ENCODE results near the gene PPP2R5C.

The PPP2R5C gene

DNA sequence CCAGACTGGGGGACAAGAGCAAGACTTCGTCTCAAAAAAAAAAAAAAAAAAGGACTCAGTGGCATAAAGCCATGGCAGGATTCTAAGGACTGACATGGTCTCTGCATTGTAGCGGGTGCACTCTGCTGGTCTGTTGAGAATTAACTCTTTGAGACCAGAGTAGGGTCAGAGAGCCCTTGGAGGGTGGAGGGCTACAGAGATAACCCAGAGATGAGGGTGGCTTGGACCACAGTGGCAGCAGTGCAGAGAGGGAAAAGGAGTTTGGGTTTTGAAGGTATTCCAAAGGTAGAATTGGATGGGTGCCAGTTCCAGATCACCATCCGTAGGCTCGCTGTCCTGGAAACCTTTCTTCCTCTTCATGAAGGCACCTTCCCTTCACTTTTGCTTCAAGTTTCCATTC, 188.6 kb downstream of the PPP2R5C start:
- no peak for DNase-seq (ENCODE audit: low spot score)

DNA sequence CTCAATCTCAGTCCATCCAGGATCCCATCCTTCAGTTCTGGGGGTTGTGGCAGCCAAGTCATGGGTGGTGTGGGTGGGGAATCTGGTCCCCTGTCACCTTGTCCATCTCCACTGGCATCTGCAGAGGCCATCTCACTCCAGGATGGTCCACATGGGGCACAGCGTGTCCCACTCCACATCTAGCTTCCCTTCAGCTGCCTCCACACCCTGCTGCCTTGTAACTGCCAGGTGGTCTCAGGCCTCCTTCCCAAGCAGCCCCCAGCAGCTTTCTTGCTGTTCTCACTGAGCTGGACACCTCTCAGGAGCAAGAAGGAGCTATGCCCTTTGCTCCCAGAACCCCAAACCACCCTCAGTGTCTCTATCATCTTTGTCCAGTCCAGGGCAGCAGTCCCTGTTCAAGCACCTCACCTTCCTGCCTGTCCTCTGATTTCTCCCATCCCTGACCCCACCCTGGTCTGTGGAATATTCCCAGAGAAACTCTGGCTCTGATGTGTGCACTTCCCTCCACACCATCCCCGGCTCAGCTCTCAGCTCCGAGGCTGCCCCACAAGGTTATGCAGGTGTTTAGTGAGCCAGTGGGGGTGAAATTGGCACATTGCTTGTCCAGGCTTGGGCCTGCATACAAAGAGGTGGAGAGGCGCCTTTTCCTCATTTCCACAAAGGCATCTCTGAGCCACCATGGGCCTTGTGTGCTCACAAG, 189.2 kb downstream of the PPP2R5C start:
- DNase-seq (ENCODE audit: low spot score) = no peak

DNA sequence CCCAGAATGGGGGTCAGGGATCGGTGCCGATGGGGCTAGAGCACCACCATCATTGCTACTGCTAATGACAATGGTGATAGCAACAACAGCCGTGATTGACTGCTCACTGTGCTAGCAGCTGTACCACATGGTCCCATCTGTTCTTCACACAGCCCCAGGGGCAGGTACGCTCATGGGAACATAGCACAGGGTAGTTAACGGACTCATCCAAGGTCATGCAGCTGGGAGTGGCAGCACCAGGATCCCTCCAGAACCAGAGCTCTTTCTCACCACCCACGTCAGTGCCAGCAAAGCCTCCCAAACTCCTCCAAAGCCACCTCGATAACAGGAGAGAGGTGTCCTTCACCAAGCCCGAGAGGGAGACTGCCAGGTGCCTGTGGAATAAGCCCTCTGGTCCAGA, 191.6 kb downstream of the PPP2R5C start:
- DNase-seq (ENCODE audit: low spot score) = no peak

- no peak for DNase-seq (ENCODE audit: low spot score)
Observed at GRCh38 chr14:101954501-101954900, 193.0 kb downstream of the PPP2R5C start.

DNA sequence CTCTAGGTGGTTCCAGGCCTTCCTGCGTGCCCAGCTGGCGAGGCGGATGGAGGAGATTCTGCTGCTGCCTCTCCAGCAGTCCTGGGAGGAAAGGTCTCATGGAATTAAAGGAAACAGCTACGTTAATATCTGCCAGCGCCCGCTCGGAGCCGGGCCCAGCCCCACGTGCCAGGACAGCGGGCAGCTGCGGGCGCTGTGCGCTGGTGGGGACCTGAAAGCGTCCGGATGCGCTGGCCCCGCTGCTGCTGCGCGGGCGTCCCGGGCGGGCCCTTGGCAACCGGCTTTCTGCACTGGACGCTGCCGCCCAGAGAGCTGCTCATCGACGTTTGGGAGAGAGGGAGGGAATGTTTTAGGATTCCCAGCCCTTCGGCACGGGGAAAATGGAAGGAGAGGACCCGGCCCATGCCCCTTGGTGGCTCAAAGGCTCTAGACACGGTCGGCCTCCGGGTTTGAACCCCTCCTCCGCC, 194.2 kb downstream of the PPP2R5C start:
- DNase-seq (ENCODE audit: low spot score) = no peak

DNA sequence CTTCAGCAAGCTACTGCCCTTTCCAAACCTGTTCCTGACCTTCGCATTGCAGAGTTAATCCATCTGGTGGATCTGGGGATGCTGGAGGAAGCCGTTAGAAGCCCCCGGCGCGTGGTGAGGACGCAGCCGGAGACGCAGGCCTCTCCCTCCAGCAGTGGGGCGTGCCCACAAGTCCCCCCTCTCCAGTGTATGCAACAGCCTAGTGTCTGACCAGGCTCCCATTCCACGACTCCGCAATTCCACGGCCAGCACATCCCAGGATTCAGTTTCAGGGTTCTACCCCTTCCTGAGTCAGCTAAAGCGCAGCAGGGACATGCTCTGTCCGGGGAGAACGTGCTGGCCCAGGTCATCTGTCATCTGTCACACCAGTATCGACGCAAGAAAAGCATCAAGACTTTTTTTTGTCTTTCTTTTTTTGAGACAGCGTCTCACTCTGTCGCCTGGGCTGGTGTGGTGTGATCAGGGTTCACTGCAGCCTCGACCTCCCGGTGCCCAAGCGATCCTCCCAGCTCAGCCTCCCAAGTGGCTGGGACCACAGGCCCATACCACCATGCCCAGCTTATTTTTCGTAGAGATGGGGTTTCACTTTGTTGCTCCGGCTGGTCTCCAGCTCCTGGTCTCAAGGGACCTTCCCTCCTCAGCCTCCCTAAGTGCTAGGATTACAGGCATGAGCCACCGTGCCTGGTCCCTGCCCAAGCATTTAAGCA, 194.8 kb downstream of the PPP2R5C start:
- DNase-seq (ENCODE audit: low spot score) = no peak

DNA sequence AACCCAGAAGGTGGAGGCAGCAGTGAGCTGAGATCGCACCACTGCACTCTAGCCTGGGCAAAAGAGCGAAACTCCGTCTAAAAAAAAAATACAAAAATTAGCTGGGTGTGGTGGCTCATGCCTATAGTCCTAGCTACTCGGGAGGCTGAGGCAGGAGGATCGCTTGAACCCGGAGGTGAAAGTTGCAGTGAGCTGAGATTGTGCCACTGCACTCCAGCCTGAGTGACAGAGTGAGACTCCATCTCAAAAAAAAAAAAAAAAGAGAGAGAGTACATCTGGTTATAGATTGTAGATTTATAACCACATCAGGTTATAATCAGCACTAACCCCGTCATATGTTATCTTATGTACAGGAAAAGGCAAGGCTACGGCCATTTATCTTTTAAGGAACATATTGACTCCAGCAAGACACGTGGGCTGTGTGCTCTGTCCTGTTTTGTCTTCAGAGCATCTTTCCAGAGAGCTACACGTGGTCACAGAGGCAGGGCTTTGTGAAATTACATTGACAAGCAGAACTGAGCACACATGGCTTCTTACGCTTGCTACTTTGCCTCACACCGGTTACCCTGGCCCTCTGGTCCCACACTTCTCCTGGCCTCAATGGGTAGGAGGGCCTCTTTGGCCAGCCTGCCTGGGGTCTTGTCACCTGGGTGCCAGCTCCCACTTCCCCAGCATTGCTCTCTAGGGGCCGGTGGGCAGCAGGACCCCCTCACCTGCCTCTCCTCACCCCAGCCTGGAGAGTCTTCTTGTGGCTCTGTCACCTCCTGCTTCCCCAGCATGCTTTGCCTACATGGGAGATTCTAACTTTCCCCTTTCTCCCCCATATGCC, 196.1 kb downstream of the PPP2R5C start:
- no peak for DNase-seq (ENCODE audit: low spot score)

GRCh38 chr14:101958418-101959180, 197.1 kb downstream of the PPP2R5C start:
- no peak for DNase-seq (ENCODE audit: low spot score)

- DNase-seq (ENCODE audit: low spot score) = no peak
Observed at GRCh38 chr14:101959277-101959676, 197.8 kb downstream of the PPP2R5C start.

GRCh38 chr14:101960225-101960624, 198.7 kb downstream of the PPP2R5C start:
- no peak for DNase-seq (ENCODE audit: low spot score)

DNA sequence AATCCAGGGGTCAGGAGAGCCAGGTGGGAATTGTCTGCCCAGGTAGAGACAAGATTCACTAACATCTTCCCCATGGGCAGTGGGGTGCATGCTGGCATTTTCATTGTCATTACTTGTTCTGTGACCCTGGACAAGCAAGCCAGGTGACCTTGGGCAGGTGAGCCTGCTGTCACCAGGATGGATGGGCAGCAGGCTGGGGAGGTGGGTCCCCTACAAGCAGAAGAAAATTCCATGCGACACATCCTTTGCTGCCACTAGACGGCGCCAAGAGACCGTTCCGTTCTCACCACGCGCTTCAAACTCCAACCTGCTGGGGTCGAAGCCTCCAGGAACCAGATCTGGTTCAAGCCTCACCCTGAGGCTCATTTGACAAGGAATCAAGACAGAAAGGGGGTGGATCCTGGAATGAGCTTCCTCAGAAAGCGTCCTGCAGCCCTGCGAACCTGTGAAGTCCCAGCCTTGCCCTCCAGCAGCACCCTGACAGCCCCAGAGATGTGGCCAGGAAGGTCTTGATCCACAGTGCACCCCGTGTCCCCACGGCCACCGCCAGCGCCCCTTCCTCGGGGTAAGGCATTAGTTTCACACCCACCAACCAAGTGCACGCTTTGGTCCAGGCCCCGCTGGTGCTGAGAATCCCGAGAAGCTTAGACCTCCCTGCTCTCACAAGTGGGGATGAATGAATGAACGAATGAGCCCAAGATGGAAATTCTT, 199.7 kb downstream of the PPP2R5C start:
- DNase-seq (ENCODE audit: low spot score) = peak; percentile 70

- no peak for DNase-seq (ENCODE audit: low spot score)
Observed at GRCh38 chr14:101961746-101962502, 200.4 kb downstream of the PPP2R5C start.

GRCh38 chr14:101962503-101962874, 201.0 kb downstream of the PPP2R5C start:
- no peak for DNase-seq (ENCODE audit: low spot score)

GRCh38 chr14:101963052-101963451, 201.5 kb downstream of the PPP2R5C start:
- DNase-seq (ENCODE audit: low spot score) = no peak

GRCh38 chr14:101963656-101964296, 202.3 kb downstream of the PPP2R5C start:
- no peak for DNase-seq (ENCODE audit: low spot score)

- DNase-seq (ENCODE audit: low spot score) = peak; percentile 95
Observed at GRCh38 chr14:101964297-101965180, 203.0 kb downstream of the PPP2R5C start, which contains the start of gene DYNC1H1. Gene DYNC1H1 (plus strand): TSS chr14:101964573. CDS start chr14:101964692, 119 bp downstream.

DNA sequence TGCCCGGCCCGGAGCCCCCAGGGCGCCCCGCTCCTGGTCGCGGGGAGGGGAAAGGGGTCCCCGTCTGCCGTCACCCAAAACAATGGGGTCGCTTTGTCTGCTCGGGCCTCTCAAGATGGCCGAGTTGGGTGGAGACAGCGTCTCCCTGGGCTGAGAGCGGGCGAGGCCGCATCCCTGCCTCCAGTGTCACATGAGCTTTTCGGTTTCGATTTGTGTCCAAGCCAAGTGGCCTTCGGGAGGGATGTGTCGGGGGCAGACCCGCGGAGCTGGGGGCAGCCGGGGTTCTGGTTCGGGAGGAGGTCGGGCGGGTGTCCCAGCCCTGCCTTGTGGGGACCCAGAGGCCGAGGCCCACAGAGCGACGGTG, 203.7 kb downstream of the PPP2R5C start:
- peak; percentile 80 for DNase-seq (ENCODE audit: low spot score)

DNA sequence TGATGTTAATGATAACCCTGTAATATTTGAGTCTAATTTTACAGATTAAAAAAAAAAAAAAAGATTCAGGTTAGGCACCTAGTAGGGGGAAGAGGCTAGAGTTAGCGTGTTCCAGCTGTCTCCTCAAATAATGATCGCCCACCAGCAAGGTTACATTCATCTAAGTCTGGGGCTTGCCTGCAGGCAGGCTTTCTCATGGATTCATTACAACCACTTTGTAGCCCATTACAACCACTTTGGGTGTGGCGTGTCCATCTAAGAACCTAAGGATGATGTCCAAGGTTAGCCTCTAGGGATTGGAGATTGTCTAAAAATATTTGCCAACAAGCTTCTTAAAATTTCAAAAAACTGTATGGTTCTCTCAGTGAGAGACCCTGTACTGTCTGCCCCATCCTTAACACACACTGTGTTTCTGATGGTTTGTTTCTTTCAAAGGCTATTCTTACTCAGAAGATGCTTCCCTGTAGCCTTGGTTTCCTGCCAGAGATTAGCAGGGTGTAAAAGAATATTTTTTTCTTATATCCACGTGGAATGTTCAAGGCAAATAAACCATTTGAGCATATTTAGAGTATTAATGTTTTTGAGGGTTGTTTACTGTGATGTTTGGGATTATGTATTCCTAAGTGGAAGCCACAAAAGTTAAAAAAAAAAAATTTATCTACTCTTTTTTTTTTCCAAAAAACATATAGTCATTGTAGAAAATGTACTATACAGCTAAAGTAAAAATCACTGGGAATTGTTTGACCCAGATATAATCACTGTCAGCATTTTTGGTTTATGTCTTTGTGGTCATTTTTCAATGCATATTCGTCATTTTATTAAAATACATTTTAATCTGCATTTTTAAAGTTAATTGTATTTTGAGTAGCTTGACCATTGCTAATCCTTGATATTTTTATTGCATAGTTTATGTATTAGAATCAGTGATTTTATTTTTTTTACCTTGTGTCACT, 204.5 kb downstream of the PPP2R5C start:
- no peak for DNase-seq (ENCODE audit: low spot score)
